Endothelial cell (in vitro differentiated cells): ENCODE data around the gene MVK. TPM values are rescaled to one million over a fixed set of nuclear protein-coding genes. Genes with fewer than 3 reads are reported as not detected.

Source experiments
- DNase-seq: peaks from one replicate; pipeline ENCODE4 v3.0.0; 2021; ENCODE audit warnings: low spot score
- H3K27ac Mint-ChIP-seq: one replicate; pipeline ENCODE4 v1.8.0; 2021; ENCODE audit warnings: mixed read lengths, inconsistent platforms; ENCODE audit not compliant: unreplicated experiment
- H3K27me3 Mint-ChIP-seq: one replicate; pipeline ENCODE4 v1.8.0; 2021; ENCODE audit warnings: mild to moderate bottlenecking, moderate library complexity, mixed read lengths, inconsistent platforms; ENCODE audit not compliant: unreplicated experiment
- H3K36me3 Mint-ChIP-seq: one replicate; pipeline ENCODE4 v1.8.0; 2021; ENCODE audit warnings: mild to moderate bottlenecking, low read depth, mixed read lengths, inconsistent platforms; ENCODE audit not compliant: unreplicated experiment
- H3K4me1 Mint-ChIP-seq: one replicate; pipeline ENCODE4 v1.8.0; 2021; ENCODE audit warnings: mild to moderate bottlenecking, mixed read lengths, inconsistent platforms; ENCODE audit not compliant: unreplicated experiment
- H3K4me3 Mint-ChIP-seq: one replicate; pipeline ENCODE4 v1.8.0; 2021; ENCODE audit warnings: mild to moderate bottlenecking, mixed read lengths, inconsistent platforms; ENCODE audit not compliant: unreplicated experiment
- H3K9me3 Mint-ChIP-seq: one replicate; pipeline ENCODE4 v1.8.0; 2021; ENCODE audit warnings: mixed read lengths, inconsistent platforms; ENCODE audit not compliant: unreplicated experiment
- CTCF ChIP-seq: fragments of 200-600 bp; sonication (generic); IDR thresholded peaks from one replicate; pipeline ENCODE4 v1.5.0; 2021; ENCODE audit warnings: antibody characterized with exemption; ENCODE audit not compliant: unreplicated experiment
- total RNA-seq: library from RNA; stranded (reverse); fragmentation: NEBNext Ultra II Directional; extraction: Animal tissue kit (Norgen Biotek cat#: 25700); gene quantifications from one replicate; pipeline ENCODE4 v1.2.1, GENCODE V29; 2021; ENCODE audit not compliant: unreplicated experiment

MVK gene
- total RNA-seq, 1 donor from 2014 or later = 40.7 TPM

- no peaks in the 10 kb centered on the region for H3K27me3 Mint-ChIP-seq
These were observed 45.5 kb downstream of the MVK start for GRCh38 chr12:109619002-109619604.

GRCh38 chr12:109621211-109621694 is 47.7 kb downstream of the MVK start:
- no peak for TF ChIP-seq CTCF
- Mint-ChIP-seq H3K27ac (no peak overlapping the region), H3K4me1 (no peaks in the 10 kb centered on the region), H3K9me3 (no peaks in the 10 kb centered on the region), H3K27me3 (no peaks in the 10 kb centered on the region), H3K4me3 (no peak overlapping the region), H3K36me3 (no peaks in the 10 kb centered on the region)
- no peak for DNase-seq

More at GRCh38 chr12:109619002-109619604, 45.5 kb downstream of the MVK start:
- no peaks in the 10 kb centered on the region for H3K4me1 Mint-ChIP-seq
- no peak overlapping the region for H3K27ac Mint-ChIP-seq
- no peak for DNase-seq
- H3K4me3 Mint-ChIP-seq = no peak overlapping the region
- H3K9me3 Mint-ChIP-seq = no peaks in the 10 kb centered on the region
- H3K36me3 Mint-ChIP-seq = no peaks in the 10 kb centered on the region
- TF ChIP-seq CTCF = no peak

- H3K4me1 Mint-ChIP-seq = no peaks in the 10 kb centered on the region
- no peak overlapping the region for H3K4me3 Mint-ChIP-seq
- no peaks in the 10 kb centered on the region for H3K9me3 Mint-ChIP-seq
- TF ChIP-seq CTCF = no peak
- DNase-seq = no peak
- H3K36me3 Mint-ChIP-seq = no peaks in the 10 kb centered on the region
- H3K27ac Mint-ChIP-seq = no peak overlapping the region
- no peaks in the 10 kb centered on the region for H3K27me3 Mint-ChIP-seq
These were observed 48.3 kb downstream of the MVK start for GRCh38 chr12:109621901-109622364.

GRCh38 chr12:109624467-109624866 is 50.9 kb downstream of the MVK start:
- DNase-seq = no peak
- Mint-ChIP-seq H3K27ac (no peak overlapping the region), H3K27me3 (peaks cover 2% of the 10 kb centered on the region), H3K9me3 (no peaks in the 10 kb centered on the region), H3K4me3 (no peak overlapping the region), H3K4me1 (no peaks in the 10 kb centered on the region), H3K36me3 (no peaks in the 10 kb centered on the region)
- no peak for TF ChIP-seq CTCF

GRCh38 chr12:109625131-109625559 is 51.6 kb downstream of the MVK start:
- TF ChIP-seq CTCF = no peak
- Mint-ChIP-seq H3K4me1 (no peaks in the 10 kb centered on the region), H3K9me3 (no peaks in the 10 kb centered on the region), H3K4me3 (no peak overlapping the region), H3K27ac (no peak overlapping the region), H3K36me3 (no peaks in the 10 kb centered on the region), H3K27me3 (peaks cover 2% of the 10 kb centered on the region)
- DNase-seq = no peak
